ENCODE results near the gene TSHZ2.

The TSHZ2 gene

GRCh38 chr20:53419693-53420460 is 447.7 kb downstream of the TSHZ2 start:
- no peak for TF ChIP-seq CTCF (IDR thresholded peaks at IDR 0.05; ENCODE audit: low read depth, low read length, missing control alignments)
- DNase-seq (ENCODE audit: low read depth): no peak
- no peak overlapping the region for H3K4me3 ChIP-seq (ENCODE audit: low read depth, low read length)

GRCh38 chr20:53421343-53421742 is 449.2 kb downstream of the TSHZ2 start:
- no peak overlapping the region for H3K4me3 ChIP-seq (ENCODE audit: low read depth, low read length)
- no peak for DNase-seq (ENCODE audit: low read depth)
- TF ChIP-seq CTCF (IDR thresholded peaks at IDR 0.05; ENCODE audit: low read depth, low read length, missing control alignments): no peak

DNA sequence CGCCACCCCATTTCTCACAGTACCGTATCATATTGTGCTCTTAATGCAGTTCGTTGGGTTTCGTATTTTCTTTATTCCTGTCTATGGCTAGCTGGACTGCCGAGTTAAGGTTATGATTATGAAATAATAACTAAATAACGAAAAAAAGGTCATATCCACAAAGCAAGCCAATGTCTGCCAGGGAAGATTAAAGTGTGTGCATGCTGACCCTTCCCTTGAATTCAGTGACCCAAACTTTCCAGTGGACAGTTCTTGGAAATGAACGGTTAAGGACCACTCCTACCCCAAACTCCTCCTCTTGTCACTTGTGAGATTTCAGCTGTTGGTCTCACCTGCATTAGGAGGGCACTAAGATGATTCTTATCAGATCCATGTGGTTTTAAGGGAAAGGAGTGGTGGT is 449.9 kb downstream of the TSHZ2 start:
- DNase-seq (ENCODE audit: low read depth): no peak
- H3K4me3 ChIP-seq (ENCODE audit: low read depth, low read length): no peak overlapping the region
- no peak for TF ChIP-seq CTCF (IDR thresholded peaks at IDR 0.05; ENCODE audit: low read depth, low read length, missing control alignments)

- H3K4me3 ChIP-seq (ENCODE audit: low read depth, low read length): no peak overlapping the region
- DNase-seq (ENCODE audit: low read depth): no peak
- TF ChIP-seq CTCF (IDR thresholded peaks at IDR 0.05; ENCODE audit: low read depth, low read length, missing control alignments): no peak
These were observed 451.5 kb downstream of the TSHZ2 start for GRCh38 chr20:53423587-53424146.

- no peak overlapping the region for H3K4me3 ChIP-seq (ENCODE audit: low read depth, low read length)
- TF ChIP-seq CTCF (IDR thresholded peaks at IDR 0.05; ENCODE audit: low read depth, low read length, missing control alignments): no peak
- DNase-seq (ENCODE audit: low read depth): no peak
These were observed 453.3 kb downstream of the TSHZ2 start for GRCh38 chr20:53425481-53425880.

GRCh38 chr20:53425941-53426340 is 453.8 kb downstream of the TSHZ2 start:
- DNase-seq (ENCODE audit: low read depth): no peak
- TF ChIP-seq CTCF (IDR thresholded peaks at IDR 0.05; ENCODE audit: low read depth, low read length, missing control alignments): no peak
- H3K4me3 ChIP-seq (ENCODE audit: low read depth, low read length): no peak overlapping the region

Measured in GM12864 (cell line).